HG03342 (cell line): ENCODE measurements around the gene KICS2.

Source experiments
- ATAC-seq: cut with Tn5 transposase; IDR thresholded peaks from one replicate; pipeline ENCODE4 v1.9.1; 2021; ENCODE audit warnings: mild to moderate bottlenecking, moderate library complexity; ENCODE audit not compliant: unreplicated experiment

Gene KICS2

DNA sequence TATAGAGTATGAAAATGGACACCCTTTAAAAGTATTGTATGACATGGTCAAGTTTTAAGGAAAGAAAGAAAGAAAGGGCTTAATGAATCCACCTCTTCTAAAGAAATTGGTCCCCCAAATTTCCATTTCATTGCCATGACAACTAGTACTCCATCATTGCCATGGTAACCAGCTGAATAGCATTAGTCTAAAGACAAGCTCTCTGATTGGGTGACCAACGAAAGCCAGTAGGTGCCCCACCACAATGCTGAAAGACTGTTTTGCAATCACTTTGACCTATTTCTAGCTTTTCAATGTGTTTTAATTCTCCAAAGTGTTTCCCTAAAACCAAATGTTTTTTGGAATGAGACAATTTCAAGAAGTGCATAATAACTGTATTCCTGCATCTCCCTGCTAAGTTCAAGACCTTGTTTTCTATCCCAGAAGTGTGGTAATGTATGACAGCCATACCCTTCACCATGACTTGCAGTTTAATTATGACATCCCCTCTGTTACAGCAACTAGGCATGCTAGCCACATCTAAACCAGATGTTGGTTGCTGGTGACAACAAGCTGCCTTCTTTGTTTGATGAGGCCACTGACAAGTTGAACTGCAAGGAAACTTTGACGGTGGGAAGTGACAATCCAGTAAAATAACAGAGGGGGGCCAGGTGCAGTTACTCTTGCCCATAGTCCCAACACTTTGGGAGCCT is 46.7 kb downstream of the KICS2 start:
- ATAC-seq, result no peak

- ATAC-seq, result no peak
Observed at GRCh38 chr12:64173456-64173855, 48.6 kb downstream of the KICS2 start.
